Measurements from ENCODE around the gene FUT9.

Gene FUT9

DNA sequence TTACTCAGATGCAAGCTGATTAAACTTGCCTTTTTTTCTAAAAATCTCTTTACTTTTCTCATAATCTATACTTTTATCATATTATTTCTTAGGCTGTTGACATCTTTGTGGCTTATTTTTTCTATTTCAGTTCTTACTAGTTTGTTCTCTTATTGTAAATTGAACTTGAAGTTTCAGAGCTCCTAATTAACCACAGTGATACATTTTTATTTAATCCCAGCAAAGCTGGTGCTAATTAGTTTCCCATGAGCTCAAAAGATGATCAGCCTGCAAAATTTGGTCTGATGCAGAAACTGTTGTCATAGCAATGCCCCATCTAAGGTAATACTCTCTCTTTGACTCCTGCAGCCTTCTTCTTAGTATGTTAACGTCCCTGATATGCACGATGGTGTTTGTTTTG lies 170.3 kb downstream of the FUT9 start:
- TF ChIP-seq, protein P1, sequence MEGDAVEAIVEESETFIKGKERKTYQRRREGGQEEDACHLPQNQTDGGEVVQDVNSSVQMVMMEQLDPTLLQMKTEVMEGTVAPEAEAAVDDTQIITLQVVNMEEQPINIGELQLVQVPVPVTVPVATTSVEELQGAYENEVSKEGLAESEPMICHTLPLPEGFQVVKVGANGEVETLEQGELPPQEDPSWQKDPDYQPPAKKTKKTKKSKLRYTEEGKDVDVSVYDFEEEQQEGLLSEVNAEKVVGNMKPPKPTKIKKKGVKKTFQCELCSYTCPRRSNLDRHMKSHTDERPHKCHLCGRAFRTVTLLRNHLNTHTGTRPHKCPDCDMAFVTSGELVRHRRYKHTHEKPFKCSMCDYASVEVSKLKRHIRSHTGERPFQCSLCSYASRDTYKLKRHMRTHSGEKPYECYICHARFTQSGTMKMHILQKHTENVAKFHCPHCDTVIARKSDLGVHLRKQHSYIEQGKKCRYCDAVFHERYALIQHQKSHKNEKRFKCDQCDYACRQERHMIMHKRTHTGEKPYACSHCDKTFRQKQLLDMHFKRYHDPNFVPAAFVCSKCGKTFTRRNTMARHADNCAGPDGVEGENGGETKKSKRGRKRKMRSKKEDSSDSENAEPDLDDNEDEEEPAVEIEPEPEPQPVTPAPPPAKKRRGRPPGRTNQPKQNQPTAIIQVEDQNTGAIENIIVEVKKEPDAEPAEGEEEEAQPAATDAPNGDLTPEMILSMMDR (IDR thresholded peaks at IDR 0.05; ENCODE audit: low read depth, low read length), result no peak
- no peak for DNase-seq
- Histone ChIP-seq H3K9me3 (no peaks in the 10 kb centered on the region), H3K36me3 (no peaks in the 10 kb centered on the region), H3K4me1 (no peaks in the 10 kb centered on the region), H3K27me3 (no peaks in the 10 kb centered on the region), H3K4me3 (ENCODE audit: low read depth, low read length) (no peak overlapping the region)

DNA sequence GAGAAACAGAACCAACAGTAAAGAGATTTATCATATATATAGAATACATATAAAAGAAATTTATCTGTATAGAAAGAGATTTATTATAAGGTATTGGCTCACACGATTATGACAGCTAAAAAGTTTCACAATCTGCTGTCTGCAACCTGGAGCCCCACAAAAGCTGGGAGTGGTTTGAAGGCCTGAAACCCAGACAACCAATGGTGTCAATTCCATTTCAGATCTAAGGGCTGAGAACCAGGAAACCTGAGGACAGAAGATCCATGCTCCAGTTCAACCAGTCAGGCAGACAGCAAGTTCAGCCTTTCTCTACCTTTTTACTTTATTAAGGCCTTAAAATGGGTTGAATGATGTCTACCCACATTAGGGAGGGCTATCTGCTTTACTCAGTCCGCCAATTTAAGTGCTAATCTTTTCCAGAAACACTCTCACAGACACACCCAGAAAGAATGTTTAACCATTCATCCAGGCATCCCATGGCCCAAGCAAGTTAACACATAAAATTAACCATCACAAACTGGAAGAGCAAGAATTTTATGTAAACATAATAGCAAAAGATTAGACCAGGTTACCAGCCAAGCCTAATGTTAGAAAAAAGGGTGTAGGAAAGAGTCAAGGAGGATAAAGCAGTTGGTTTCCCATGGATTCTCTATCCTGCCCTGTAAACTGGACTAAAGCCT lies 170.9 kb downstream of the FUT9 start:
- DNase-seq, result no peak
- TF ChIP-seq, protein P1 (IDR thresholded peaks at IDR 0.05; ENCODE audit: low read depth, low read length), result no peak

DNA sequence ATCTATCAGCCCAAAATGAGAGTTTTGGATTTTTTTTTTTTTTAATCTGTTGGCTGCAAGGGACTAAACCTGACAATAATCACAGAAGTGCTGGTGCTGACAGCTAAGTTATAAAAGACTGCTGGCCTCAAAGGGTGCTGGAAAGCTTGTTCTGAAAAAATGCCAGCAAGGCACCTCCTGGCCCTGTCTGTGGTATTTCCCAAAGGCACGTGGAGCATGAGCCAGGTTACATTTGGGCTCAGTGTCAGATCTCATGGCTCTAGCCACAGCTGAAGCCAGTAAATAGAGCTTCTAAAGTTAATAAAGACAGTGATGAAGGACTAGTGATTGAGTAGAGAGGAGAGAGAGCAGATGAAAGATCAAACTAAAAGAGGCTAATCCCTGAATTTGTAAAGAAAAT lies 178.9 kb downstream of the FUT9 start:
- Histone ChIP-seq H3K9me3 (no peaks in the 10 kb centered on the region), H3K4me1 (no peaks in the 10 kb centered on the region), H3K27me3 (no peaks in the 10 kb centered on the region), H3K4me3 (ENCODE audit: low read depth, low read length) (no peak overlapping the region), H3K36me3 (no peaks in the 10 kb centered on the region)
- DNase-seq, result no peak
- TF ChIP-seq, protein P1 (IDR thresholded peaks at IDR 0.05; ENCODE audit: low read depth, low read length), result no peak

More for the DNA sequence above, 170.9 kb downstream of the FUT9 start:
- H3K27me3 ChIP-seq, result no peaks in the 10 kb centered on the region
- no peaks in the 10 kb centered on the region for H3K9me3 ChIP-seq
- H3K4me1 ChIP-seq, result no peaks in the 10 kb centered on the region
- H3K36me3 ChIP-seq, result no peaks in the 10 kb centered on the region
- H3K4me3 ChIP-seq (ENCODE audit: low read depth, low read length), result no peak overlapping the region

DNA sequence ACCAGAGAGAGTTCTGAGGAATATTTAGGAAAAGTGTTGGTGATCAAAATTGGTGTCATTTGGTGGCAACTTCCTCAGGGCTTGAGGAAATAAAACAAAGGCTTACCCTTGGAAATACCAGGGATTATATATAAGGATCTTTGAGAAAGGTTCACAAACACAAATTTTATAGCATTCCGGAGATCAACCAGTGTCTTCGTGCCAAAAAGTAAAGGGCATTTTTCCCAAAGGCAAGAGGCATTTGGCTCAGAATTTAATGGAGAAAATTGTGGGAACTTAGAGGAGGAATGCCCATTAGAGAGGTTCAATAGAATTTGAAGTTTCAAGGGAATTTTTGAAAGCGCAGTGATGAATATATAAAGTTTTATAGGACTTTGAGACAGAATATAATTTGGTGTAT lies 179.5 kb downstream of the FUT9 start:
- H3K27me3 ChIP-seq, result no peaks in the 10 kb centered on the region
- no peaks in the 10 kb centered on the region for H3K36me3 ChIP-seq
- H3K4me3 ChIP-seq (ENCODE audit: low read depth, low read length), result no peak overlapping the region
- no peaks in the 10 kb centered on the region for H3K9me3 ChIP-seq
- no peaks in the 10 kb centered on the region for H3K4me1 ChIP-seq
- TF ChIP-seq, protein P1 (IDR thresholded peaks at IDR 0.05; ENCODE audit: low read depth, low read length), result no peak
- DNase-seq, result no peak

DNA sequence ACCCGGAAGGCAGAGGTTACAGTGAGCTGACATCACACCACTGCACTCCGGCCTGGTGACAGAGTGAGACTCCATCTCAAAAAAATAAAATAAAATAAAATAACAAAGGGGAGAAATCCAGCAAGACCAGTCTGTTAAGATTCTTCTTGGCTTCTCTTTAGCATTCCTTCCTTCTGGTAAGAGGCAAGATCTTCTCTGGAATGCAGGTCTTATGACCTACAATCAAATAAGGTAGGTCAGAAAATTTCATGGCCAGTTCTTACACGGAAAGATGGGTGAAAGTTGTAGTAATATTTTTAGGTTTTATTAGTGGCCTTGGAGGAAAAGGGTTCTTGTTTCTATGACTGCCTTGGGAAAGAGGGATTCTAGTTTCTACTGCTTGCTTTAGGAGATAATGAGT lies 180.9 kb downstream of the FUT9 start:
- Histone ChIP-seq H3K36me3 (no peaks in the 10 kb centered on the region), H3K9me3 (no peaks in the 10 kb centered on the region), H3K4me3 (ENCODE audit: low read depth, low read length) (no peak overlapping the region), H3K27me3 (no peaks in the 10 kb centered on the region), H3K4me1 (no peaks in the 10 kb centered on the region)
- DNase-seq, result no peak
- TF ChIP-seq, protein P1 (IDR thresholded peaks at IDR 0.05; ENCODE audit: low read depth, low read length), result no peak

DNA sequence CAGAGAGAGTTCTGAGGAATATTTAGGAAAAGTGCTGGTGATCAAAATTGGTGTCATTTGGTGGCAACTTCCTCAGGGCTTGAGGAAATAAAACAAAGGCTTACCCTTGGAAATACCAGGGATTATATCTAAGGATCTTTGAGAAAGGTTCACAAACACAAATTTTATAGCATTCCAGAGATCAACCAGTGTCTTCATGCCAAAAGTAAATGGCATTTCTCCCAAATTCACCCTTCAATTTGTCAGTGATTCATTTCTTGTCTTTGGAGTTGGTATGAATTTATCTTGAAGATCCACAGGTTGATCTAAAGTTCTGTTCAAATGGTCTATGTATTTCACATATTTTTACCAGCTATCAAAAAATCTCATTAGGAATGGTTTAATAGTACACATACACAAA lies 181.5 kb downstream of the FUT9 start:
- H3K4me3 ChIP-seq (ENCODE audit: low read depth, low read length), result no peak overlapping the region
- no peaks in the 10 kb centered on the region for H3K9me3 ChIP-seq
- no peak for DNase-seq
- no peaks in the 10 kb centered on the region for H3K27me3 ChIP-seq
- no peaks in the 10 kb centered on the region for H3K36me3 ChIP-seq
- TF ChIP-seq, protein P1 (IDR thresholded peaks at IDR 0.05; ENCODE audit: low read depth, low read length), result no peak
- H3K4me1 ChIP-seq, result no peaks in the 10 kb centered on the region
